Gastrocnemius medialis (tissue), 4 donors: ENCODE measurements around the gene MYRIP.

Experiments
- POLR2A ChIP-seq, 2 donors: fragments of 450-650 bp; IDR thresholded peaks; one replicate each; pipeline ENCODE4 v1.6.1; 2017; ENCODE audit warnings: antibody characterized with exemption in 2 of 2, mild to moderate bottlenecking in 2 of 2, moderate library complexity in 2 of 2
- TF ChIP-seq, protein P1 (sequence below), 5 experiments: fragments of 450-650 bp in 3 of 5; fragments of 200-600 bp in 2 of 5; sonication (generic) in 2 of 5; IDR thresholded peaks in 4 of 5; conservative IDR thresholded peaks in 1 of 5; 1 replicate in 4 of 5; 2 replicates in 1 of 5; pipeline ENCODE4 v1.5.1; 2016 to 2019; ENCODE audit warnings: antibody characterized with exemption in 5 of 5, mild to moderate bottlenecking in 3 of 5, moderate library complexity in 3 of 5

DNA sequence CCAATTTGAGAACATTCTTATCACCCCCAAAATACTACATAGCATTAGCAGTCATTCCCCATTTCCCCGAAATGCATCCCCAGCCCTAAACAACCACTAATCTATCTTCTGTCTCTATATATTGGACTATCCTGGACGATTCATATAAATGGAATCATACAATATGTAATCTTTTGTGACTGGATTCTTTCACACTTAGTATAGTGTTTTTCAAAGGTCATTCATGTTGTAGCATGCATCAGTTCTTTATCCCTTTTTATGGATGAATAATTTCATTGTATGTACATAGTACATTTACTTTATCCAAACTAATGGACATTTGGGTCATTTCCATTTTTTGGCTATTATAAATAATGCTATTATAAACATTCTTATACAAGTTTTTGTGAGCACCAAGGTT is 472.6 kb downstream of the MYRIP start:
- TF ChIP-seq, protein P1, sequence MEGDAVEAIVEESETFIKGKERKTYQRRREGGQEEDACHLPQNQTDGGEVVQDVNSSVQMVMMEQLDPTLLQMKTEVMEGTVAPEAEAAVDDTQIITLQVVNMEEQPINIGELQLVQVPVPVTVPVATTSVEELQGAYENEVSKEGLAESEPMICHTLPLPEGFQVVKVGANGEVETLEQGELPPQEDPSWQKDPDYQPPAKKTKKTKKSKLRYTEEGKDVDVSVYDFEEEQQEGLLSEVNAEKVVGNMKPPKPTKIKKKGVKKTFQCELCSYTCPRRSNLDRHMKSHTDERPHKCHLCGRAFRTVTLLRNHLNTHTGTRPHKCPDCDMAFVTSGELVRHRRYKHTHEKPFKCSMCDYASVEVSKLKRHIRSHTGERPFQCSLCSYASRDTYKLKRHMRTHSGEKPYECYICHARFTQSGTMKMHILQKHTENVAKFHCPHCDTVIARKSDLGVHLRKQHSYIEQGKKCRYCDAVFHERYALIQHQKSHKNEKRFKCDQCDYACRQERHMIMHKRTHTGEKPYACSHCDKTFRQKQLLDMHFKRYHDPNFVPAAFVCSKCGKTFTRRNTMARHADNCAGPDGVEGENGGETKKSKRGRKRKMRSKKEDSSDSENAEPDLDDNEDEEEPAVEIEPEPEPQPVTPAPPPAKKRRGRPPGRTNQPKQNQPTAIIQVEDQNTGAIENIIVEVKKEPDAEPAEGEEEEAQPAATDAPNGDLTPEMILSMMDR (IDR thresholded peaks at IDR 0.05 in 4 of 5, conservative IDR thresholded peaks at IDR 0.05 in 1 of 5) = no peak
- no peak for TF ChIP-seq POLR2A (IDR thresholded peaks at IDR 0.05)
